B cell (primary cell): ENCODE measurements around the gene BDH1.

ENCODE experiments used
- CTCF ChIP-seq: fragments of 200-600 bp; IDR thresholded peaks from one replicate; pipeline ENCODE4 v1.8.0; 2022; ENCODE audit warnings: antibody characterized with exemption, mild to moderate bottlenecking
- EZH2 ChIP-seq: IDR thresholded peaks from 2 replicates; pipeline ENCODE4 v1.6.1; 2012; ENCODE audit warnings: borderline replicate concordance, low read depth, mild to moderate bottlenecking, moderate library complexity, low read length; ENCODE audit not compliant: insufficient read depth, poor library complexity, severe bottlenecking

- TF ChIP-seq CTCF = no peak
- TF ChIP-seq EZH2 = no peak
Observed at GRCh38 chr3:197516517-197516889, 39.3 kb downstream of the BDH1 start.
